Measurements from ENCODE around the gene CCDC187.

GRCh38 chr9:136325358-136325757 is 21.5 kb upstream of the CCDC187 start:
- TF ChIP-seq CTCF (IDR thresholded peaks at IDR 0.05) (no peak), POLR2A (IDR thresholded peaks at IDR 0.05) (no peak), EP300 (IDR thresholded peaks at IDR 0.05) (no peak)

Data from tibial nerve (tissue), 4 donors.